T-cell (primary cell): ENCODE results near the gene KIF26A. TPM values are rescaled to one million over a fixed set of nuclear protein-coding genes. Genes with fewer than 3 reads are reported as not detected.

Experiments used
- ATAC-seq, 4 experiments: fragments of 200-7000 bp in 3 of 4; fragments of 150-1000 bp in 1 of 4; cut with Tn5 transposase; replicated peaks in 1 of 4; 1 replicate in 3 of 4; 2 replicates in 1 of 4; pipeline ENCODE4 v1.10.0; 2021; ENCODE audit warnings: moderate library complexity in 3 of 4, mild to moderate bottlenecking in 2 of 4, moderate number of reproducible peaks in 1 of 4
- CTCF ChIA-PET, 2 donors: fragments of 300-600 bp; sonication (Branson Sonifier 250); formaldehyde crosslinking; loops; one replicate each; lab custom pipeline; 2022; ENCODE audit warnings: antibody characterized with exemption in 2 of 2; lab: Charles Lee
- POLR2A ChIA-PET, 2 donors: fragments of 300-600 bp; sonication (Branson Sonifier 250); formaldehyde crosslinking; loops; one replicate each; lab custom pipeline; 2022; ENCODE audit warnings: antibody characterized with exemption in 2 of 2; lab: Charles Lee
- DNase-seq, 35 experiments: peaks; one replicate each; pipeline versions ENCODE4 v3.0.0 to v3.0.0-alpha.2; 2013 to 2023
- H3K27ac ChIP-seq: one replicate; pipeline ENCODE4 v1.5.1; 2013; ENCODE audit warnings: low read length
- H3K27me3 ChIP-seq, 2 experiments: replicated peaks in 1 of 2; 1 replicate in 1 of 2; 2 replicates in 1 of 2; pipeline versions ENCODE4 v1.6.1 to v1.7.0; 2013; ENCODE audit warnings: low read length in 1 of 2, mixed read lengths in 1 of 2; ENCODE audit not compliant: control insufficient read depth in 2 of 2, insufficient read depth in 2 of 2; ENCODE audit errors: extremely low read depth in 1 of 2
- H3K36me3 ChIP-seq, 2 donors: 1 replicate in 1 of 2; 2 replicates in 1 of 2; pipeline versions ENCODE4 v1.6.1 to v1.7.0; 2013; ENCODE audit warnings: low read length in 1 of 2; ENCODE audit not compliant: control insufficient read depth in 2 of 2, insufficient read depth in 1 of 2; ENCODE audit errors: extremely low read depth in 1 of 2
- H3K4me1 ChIP-seq, 2 experiments: 1 replicate in 1 of 2; 2 replicates in 1 of 2; pipeline versions ENCODE4 v1.6.1 to v1.7.0; 2013; ENCODE audit warnings: low read length in 2 of 2, mixed read lengths in 1 of 2; ENCODE audit not compliant: insufficient read depth in 2 of 2, control insufficient read depth in 1 of 2; ENCODE audit errors: extremely low read depth in 1 of 2
- H3K4me3 ChIP-seq, 2 donors: 1 replicate in 1 of 2; 2 replicates in 1 of 2; pipeline versions ENCODE4 v1.5.1 to v1.7.0; 2013; ENCODE audit warnings: mild to moderate bottlenecking in 2 of 2, low read length in 1 of 2, moderate library complexity in 1 of 2; ENCODE audit not compliant: control insufficient read depth in 1 of 2; ENCODE audit errors: extremely low read depth in 1 of 2
- H3K9me3 ChIP-seq: 2 replicates; pipeline ENCODE4 v1.7.0; 2013
- H3K27ac Mint-ChIP-seq, 2 donors: one replicate each; pipeline ENCODE4 v1.8.0; 2020 to 2021; ENCODE audit warnings: mild to moderate bottlenecking in 2 of 2, mixed read lengths in 2 of 2
- H3K27me3 Mint-ChIP-seq, 2 donors: one replicate each; pipeline ENCODE4 v1.8.0; 2021 to 2022; ENCODE audit warnings: mixed read lengths in 2 of 2
- H3K36me3 Mint-ChIP-seq: one replicate; pipeline ENCODE4 v1.8.0; 2021; ENCODE audit warnings: mixed read lengths
- H3K4me1 Mint-ChIP-seq, 3 donors: one replicate each; pipeline ENCODE4 v1.8.0; 2020 to 2022; ENCODE audit warnings: mixed read lengths in 3 of 3, mild to moderate bottlenecking in 1 of 3
- H3K4me3 Mint-ChIP-seq, 3 donors: one replicate each; pipeline ENCODE4 v1.8.0; 2020 to 2022; ENCODE audit warnings: mild to moderate bottlenecking in 3 of 3, mixed read lengths in 3 of 3, moderate library complexity in 3 of 3
- H3K9me3 Mint-ChIP-seq, 3 donors: one replicate each; pipeline ENCODE4 v1.8.0; 2020 to 2022; ENCODE audit warnings: mixed read lengths in 3 of 3
- WGBS: methylation state at CpG from one replicate; pipeline ENCODE4 v1.1.5; 2013; ENCODE audit warnings: missing lambda C conversion rate; ENCODE audit not compliant: insufficient coverage; 5-methylcytosine and 5-hydroxymethylcytosine counted together
- total RNA-seq, 35 experiments: library from RNA in 6 of 35; stranded (reverse) in 6 of 35; fragments of 120-200 nt in 1 of 35; gene quantifications; one replicate each; pipeline versions ENCODE4 v1.2.1 to v1.2.4 and lab custom pipeline; 2013 to 2026

The KIF26A gene
- total RNA-seq, 5 donors from 2014 or later (not counting 1 experiment from before 2014, with no cell fraction given) = 0.07 to 1.6 (median 0.44) TPM

DNA sequence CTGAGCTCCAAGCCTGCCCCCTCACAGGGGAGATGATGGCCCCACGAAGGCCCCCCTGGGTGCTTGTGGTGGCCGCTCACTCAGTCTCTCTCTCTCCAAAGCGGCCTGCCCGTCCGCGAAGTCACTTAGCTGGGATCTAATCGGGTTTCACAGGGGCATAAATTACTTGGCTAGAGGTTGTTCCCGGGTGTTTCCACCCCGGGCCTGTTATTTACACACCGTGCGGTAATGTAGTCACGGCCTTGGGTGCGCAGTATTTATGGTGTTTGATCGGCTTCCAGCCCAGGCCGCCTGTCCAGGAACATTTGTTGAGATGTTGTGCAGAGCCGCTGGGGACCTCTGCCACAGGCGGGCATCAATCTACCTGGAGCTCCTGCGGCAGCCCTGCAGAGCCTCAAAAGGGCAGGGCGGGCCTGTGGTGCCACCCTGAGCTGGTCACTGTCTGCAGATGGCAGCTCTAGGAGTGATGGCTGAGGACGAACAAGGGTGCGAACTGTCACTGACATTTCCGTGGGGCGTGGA is 91.2 kb downstream of the KIF26A start:
- Mint-ChIP-seq H3K4me3 (no peak overlapping the region), H3K27me3 (peaks cover 0 to 4% of the 10 kb centered on the region in 2 donors), H3K27ac (no peak overlapping the region), H3K9me3 (peaks cover 0 to 6% (median 3%) of the 10 kb centered on the region in 3 donors), H3K36me3 (no peaks in the 10 kb centered on the region), H3K4me1 (peaks cover 14 to 26% (median 18%) of the 10 kb centered on the region in 3 donors)
- DNase-seq = no peak
- Histone ChIP-seq H3K4me1 (peaks cover 0 to 19% of the 10 kb centered on the region in 2 experiments), H3K9me3 (no peaks in the 10 kb centered on the region), H3K4me3 (no peak overlapping the region), H3K27me3 (peaks cover 0 to 13% of the 10 kb centered on the region in 2 experiments), H3K36me3 (no peaks in the 10 kb centered on the region), H3K27ac (no peak overlapping the region)
- ChIA-PET POLR2A (no interaction called here), CTCF (no interaction called here)
- ATAC-seq = no peak
- 89% methylated on average over 22 of the region's 23 CpGs for WGBS

DNA sequence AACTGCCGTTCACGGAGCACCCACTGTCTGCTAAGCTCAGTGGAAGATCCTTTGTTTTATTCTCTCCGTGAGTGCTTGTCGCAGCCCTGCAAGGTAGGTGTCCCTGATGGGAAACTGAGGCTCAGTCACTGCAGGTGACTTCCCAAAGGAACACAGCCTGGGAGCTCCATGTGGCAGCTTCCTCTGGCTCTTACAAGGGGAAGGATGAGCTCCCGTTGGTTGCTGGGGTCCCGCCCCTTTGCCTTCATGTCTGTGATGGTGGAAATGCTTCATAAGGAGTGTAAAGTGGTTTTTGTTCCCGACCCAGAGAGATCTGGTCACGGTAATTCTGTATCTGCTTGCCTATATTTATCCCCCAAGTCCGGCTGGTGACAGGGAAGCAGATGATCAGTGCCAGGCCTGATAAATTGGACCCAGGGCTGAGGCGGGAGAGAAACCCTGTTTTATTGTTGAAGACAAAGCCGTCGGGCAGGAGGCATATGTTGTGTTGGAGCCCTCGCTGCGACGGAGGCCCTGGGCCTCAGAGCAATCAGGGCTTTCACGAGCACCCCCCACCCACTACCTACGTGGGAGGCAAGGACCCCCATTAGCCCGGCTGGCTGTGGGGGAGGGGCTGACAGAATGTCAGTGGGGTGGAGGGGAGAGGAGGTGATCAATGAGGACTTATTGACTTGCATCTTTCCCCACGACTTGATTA is 91.9 kb downstream of the KIF26A start:
- POLR2A ChIA-PET = no interaction called here
- no peaks in the 10 kb centered on the region for H3K36me3 Mint-ChIP-seq
- DNase-seq = no peak
- H3K4me1 Mint-ChIP-seq = peaks cover 14 to 22% (median 18%) of the 10 kb centered on the region in 3 donors
- H3K4me3 Mint-ChIP-seq = no peak overlapping the region
- ATAC-seq = no peak
- no peak overlapping the region for H3K4me3 ChIP-seq
- CTCF ChIA-PET = no interaction called here
- peaks cover 0 to 8% of the 10 kb centered on the region in 2 experiments for H3K27me3 ChIP-seq
- H3K36me3 ChIP-seq = no peaks in the 10 kb centered on the region
- H3K27ac Mint-ChIP-seq = no peak overlapping the region
- no peak overlapping the region for H3K27ac ChIP-seq
- H3K9me3 Mint-ChIP-seq = peaks cover 0 to 6% (median 3%) of the 10 kb centered on the region in 3 donors
- 83% methylated on average over 9 of the region's 19 CpGs for WGBS
- no peaks in the 10 kb centered on the region for H3K27me3 Mint-ChIP-seq
- H3K9me3 ChIP-seq = no peaks in the 10 kb centered on the region
- H3K4me1 ChIP-seq = peaks cover 0 to 15% of the 10 kb centered on the region in 2 experiments

Other genes with a start within 250 kb of the KIF26A start
- 1 to 10 TPM in 1 of 5 donors, under 1 TPM in 4; 0.43 to 1.3 (median 0.56) TPM for gene TDRD9, start 210.1 kb upstream of the KIF26A start, total RNA-seq
- not detected for gene RD3L, start 196.1 kb upstream of the KIF26A start, total RNA-seq
- gene ASPG, start 52.9 kb upstream of the KIF26A start, total RNA-seq = under 1 TPM in 3 of 5 donors, not detected in 2; 0.26 to 0.57 (median 0.38) TPM